ENCODE data around the gene TBC1D22A. TPM values are rescaled to one million over a fixed set of nuclear protein-coding genes. Genes with fewer than 3 reads are reported as not detected.

Gene TBC1D22A
- total RNA-seq, 6 experiments from 2014 or later, result 10.9 to 18.1 (median 14.0) TPM

DNA sequence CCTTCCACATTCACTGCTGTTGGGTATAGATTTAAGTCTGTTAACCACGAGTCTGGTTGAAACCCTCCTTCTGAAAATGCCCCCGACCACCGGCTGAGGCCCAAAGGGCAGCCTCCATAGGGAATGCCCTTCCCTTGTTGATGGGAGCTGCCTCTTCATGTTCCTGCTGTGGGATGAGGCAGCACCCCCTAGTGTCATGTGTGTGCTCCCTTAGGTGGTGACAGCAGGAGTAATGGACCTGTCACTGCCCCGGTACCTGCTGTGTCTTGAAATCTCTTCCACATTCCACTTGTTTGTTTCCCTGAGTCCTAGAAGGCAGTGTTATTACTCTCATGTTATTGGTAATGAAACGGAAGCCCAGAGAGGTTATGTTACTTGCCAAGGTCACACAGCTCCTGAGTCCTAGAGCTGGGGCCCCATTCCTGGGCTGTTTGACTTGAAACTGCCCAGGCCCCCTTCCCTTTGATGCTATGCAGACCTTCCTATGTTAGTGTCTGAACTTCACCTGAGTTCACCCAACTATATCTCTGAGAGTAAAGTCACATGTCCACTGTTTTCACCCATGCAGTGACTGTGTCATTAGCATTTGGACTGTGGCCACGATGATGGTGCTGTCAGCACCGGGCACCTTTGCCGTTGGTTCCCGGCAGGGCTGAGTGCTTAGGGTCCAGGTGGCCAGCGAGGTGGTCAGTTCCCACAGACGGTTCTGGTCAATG is 234.3 kb downstream of the TBC1D22A start:
- no peak overlapping the region for H3K27ac ChIP-seq
- H3K4me3 ChIP-seq, result no peak overlapping the region
- H3K4me1 ChIP-seq, result peaks cover 0 to 3% (median 0%) of the 10 kb centered on the region in 4 donors
- H3K36me3 ChIP-seq, result peaks cover 0 to 12% (median 0%) of the 10 kb centered on the region in 4 donors
- peak; percentile 66 to 70 (median 68) for ATAC-seq
- no peaks in the 10 kb centered on the region for H3K9me3 ChIP-seq
- intact Hi-C loops (cut with DNase I), result no loop called here
- 93% methylated on average over 3 of the region's 11 CpGs for WGBS (ENCODE audit: insufficient coverage, low coverage, low lambda C conversion rate, missing lambda C conversion rate)
- DNase-seq, result no peak
- H3K27me3 ChIP-seq, result no peaks in the 10 kb centered on the region
- no peak for TF ChIP-seq POLR2A (IDR thresholded peaks at IDR 0.05)
- TF ChIP-seq, protein P1, sequence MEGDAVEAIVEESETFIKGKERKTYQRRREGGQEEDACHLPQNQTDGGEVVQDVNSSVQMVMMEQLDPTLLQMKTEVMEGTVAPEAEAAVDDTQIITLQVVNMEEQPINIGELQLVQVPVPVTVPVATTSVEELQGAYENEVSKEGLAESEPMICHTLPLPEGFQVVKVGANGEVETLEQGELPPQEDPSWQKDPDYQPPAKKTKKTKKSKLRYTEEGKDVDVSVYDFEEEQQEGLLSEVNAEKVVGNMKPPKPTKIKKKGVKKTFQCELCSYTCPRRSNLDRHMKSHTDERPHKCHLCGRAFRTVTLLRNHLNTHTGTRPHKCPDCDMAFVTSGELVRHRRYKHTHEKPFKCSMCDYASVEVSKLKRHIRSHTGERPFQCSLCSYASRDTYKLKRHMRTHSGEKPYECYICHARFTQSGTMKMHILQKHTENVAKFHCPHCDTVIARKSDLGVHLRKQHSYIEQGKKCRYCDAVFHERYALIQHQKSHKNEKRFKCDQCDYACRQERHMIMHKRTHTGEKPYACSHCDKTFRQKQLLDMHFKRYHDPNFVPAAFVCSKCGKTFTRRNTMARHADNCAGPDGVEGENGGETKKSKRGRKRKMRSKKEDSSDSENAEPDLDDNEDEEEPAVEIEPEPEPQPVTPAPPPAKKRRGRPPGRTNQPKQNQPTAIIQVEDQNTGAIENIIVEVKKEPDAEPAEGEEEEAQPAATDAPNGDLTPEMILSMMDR (IDR thresholded peaks at IDR 0.05), result peak; percentile 16 to 55 (median 33)

DNA sequence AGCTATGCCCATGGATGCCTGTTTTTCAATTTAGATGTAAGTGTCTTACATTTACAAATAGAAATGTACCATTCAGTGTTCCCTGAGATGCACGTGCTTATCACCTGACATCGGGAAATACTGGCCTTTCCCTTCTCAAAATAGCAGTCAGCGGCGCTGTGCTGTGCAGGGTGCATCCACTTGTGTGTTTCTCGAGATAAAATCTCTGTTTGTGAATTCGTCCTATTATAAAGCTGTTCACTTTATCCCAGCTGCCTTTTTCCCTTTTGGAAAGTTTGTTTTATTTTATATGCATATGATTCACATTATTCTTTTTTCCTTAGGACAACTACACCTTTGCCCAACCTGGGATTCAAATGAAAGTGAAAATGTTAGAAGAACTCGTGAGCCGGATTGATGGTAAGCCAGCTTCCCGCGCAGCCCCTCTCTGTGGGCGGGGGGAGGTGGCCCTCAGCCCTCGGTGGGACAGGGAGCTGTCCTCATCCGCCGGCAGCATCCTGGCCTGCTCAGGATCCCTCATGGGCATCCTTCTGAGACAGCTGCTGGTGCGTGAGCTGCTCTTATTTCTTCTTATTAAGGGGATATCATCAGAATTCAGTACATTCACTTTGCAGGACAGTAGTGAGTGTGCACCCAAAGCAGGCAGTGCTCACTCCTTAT is 235.0 kb downstream of the TBC1D22A start:
- no peak for ATAC-seq

DNA sequence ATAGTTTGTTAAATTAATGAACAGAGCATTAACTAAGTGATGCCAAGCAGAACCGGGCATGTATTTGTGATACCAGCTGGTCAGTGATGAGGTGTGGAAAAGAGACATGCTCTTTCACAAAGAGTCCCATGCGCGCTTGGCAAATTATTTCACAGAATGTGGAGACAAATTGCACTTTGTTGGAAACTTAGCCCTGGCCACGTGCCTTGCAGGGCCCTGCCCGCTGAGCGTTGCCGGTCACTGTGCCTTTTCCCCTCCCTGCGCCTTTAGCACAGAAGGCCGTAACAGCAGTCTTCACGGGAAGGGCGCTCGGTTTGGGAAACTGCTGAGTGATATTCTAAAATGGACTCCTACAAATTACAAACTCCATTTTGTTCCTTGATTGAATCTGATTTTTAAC is 235.9 kb downstream of the TBC1D22A start:
- Histone ChIP-seq H3K9me3 (no peaks in the 10 kb centered on the region), H3K27ac (no peak overlapping the region), H3K27me3 (no peaks in the 10 kb centered on the region), H3K4me3 (no peak overlapping the region), H3K4me1 (peaks cover 0 to 3% (median 0%) of the 10 kb centered on the region in 4 donors), H3K36me3 (peaks cover 0 to 7% (median 0%) of the 10 kb centered on the region in 4 donors)
- 90% methylated on average over 3 of the region's 12 CpGs for WGBS (ENCODE audit: insufficient coverage, low coverage, low lambda C conversion rate, missing lambda C conversion rate)
- TF ChIP-seq, protein P1 (IDR thresholded peaks at IDR 0.05), result no peak
- no peak for TF ChIP-seq POLR2A (IDR thresholded peaks at IDR 0.05)
- DNase-seq (no peak), ATAC-seq (no peak)
- intact Hi-C loops (cut with DNase I), result no loop called here

More for the DNA sequence above, 235.0 kb downstream of the TBC1D22A start:
- intact Hi-C loops (cut with DNase I), result no loop called here
- DNase-seq, result no peak
- Histone ChIP-seq H3K27ac (no peak overlapping the region), H3K4me3 (no peak overlapping the region), H3K4me1 (peaks cover 0 to 3% (median 0%) of the 10 kb centered on the region in 4 donors), H3K27me3 (no peaks in the 10 kb centered on the region), H3K9me3 (no peaks in the 10 kb centered on the region), H3K36me3 (peaks cover 0 to 7% (median 0%) of the 10 kb centered on the region in 4 donors)
- TF ChIP-seq, protein P1 (IDR thresholded peaks at IDR 0.05), result no peak
- TF ChIP-seq POLR2A (IDR thresholded peaks at IDR 0.05), result no peak
- 98% methylated on average over 8 of the region's 15 CpGs for WGBS (ENCODE audit: insufficient coverage, low coverage, low lambda C conversion rate, missing lambda C conversion rate)

DNA sequence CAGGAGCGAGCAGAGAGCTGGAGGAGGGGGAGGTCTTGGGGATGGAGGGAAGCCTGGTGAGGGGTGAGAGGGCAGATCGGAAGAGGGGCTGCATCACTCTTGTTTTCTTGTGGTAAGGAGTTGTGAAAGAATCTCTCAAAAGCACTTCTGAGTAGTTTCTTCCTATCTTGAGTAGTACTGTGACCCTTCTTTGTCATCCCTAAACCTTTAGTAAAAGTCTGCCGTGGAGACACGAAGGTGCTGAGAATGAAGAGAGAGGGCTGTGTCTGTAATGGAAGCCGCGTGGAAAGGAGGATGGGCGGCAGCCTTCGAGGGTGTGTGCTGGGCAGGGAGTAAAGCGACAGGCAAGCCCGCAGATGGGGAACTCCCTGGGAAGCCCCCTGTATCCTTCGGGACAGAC is 237.8 kb downstream of the TBC1D22A start:
- Histone ChIP-seq H3K27ac (no peak overlapping the region), H3K4me1 (no peaks in the 10 kb centered on the region), H3K9me3 (no peaks in the 10 kb centered on the region), H3K36me3 (peaks cover 0 to 7% (median 0%) of the 10 kb centered on the region in 4 donors), H3K27me3 (no peaks in the 10 kb centered on the region), H3K4me3 (no peak overlapping the region)
- ATAC-seq (no peak), DNase-seq (no peak)
- TF ChIP-seq POLR2A (IDR thresholded peaks at IDR 0.05), result no peak
- TF ChIP-seq, protein P1 (IDR thresholded peaks at IDR 0.05), result no peak
- intact Hi-C loops (cut with DNase I), result no loop called here
- 92% methylated on average over 10 of the region's 11 CpGs for WGBS (ENCODE audit: insufficient coverage, low coverage, low lambda C conversion rate, missing lambda C conversion rate)

Data from right lobe of liver (tissue), 6 donors.